Neural progenitor cell (in vitro differentiated cells): ENCODE results near the gene ALG12. TPM values are rescaled to one million over a fixed set of nuclear protein-coding genes. Genes with fewer than 3 reads are reported as not detected.

Experiments used
- DNase-seq: peaks from one replicate; pipeline ENCODE4 v3.0.0-alpha.2; 2016; ENCODE audit warnings: low spot score
- H2AFZ ChIP-seq: fragments of 200-600 bp; sonication (generic); replicated peaks from 2 replicates; pipeline ENCODE4 v1.6.1; 2016; ENCODE audit warnings: antibody characterized with exemption
- H3F3A ChIP-seq: fragments of 200-600 bp; sonication (generic); 2 replicates; pipeline ENCODE4 v1.6.1; 2016; ENCODE audit warnings: antibody characterized with exemption, low read depth
- H3K27ac ChIP-seq: fragments of 200-600 bp; sonication (generic); 2 replicates; pipeline ENCODE4 v1.5.1; 2016; ENCODE audit warnings: mild to moderate bottlenecking
- H3K27me3 ChIP-seq: fragments of 200-600 bp; sonication (generic); 2 replicates; pipeline ENCODE4 v1.6.1; 2016; ENCODE audit warnings: mild to moderate bottlenecking, moderate library complexity
- H3K36me3 ChIP-seq: fragments of 200-600 bp; sonication (generic); 2 replicates; pipeline ENCODE4 v1.5.1; 2016
- H3K4me1 ChIP-seq: fragments of 200-600 bp; sonication (generic); 2 replicates; pipeline ENCODE4 v1.6.1; 2016; ENCODE audit warnings: mixed run types
- H3K4me2 ChIP-seq: fragments of 200-600 bp; sonication (generic); 2 replicates; pipeline ENCODE4 v1.6.1; 2016
- H3K4me3 ChIP-seq: fragments of 200-600 bp; sonication (generic); 2 replicates; pipeline ENCODE4 v1.5.1; 2016
- H3K79me2 ChIP-seq: fragments of 200-600 bp; sonication (generic); 2 replicates; pipeline ENCODE4 v1.6.1; 2016; ENCODE audit warnings: low read depth
- H3K9ac ChIP-seq: fragments of 200-600 bp; sonication (generic); 2 replicates; pipeline ENCODE4 v1.6.1; 2016
- H3K9me3 ChIP-seq: fragments of 200-600 bp; sonication (generic); 2 replicates; pipeline ENCODE4 v1.5.1; 2016; ENCODE audit warnings: low read depth
- H4K20me1 ChIP-seq: fragments of 200-600 bp; sonication (generic); 2 replicates; pipeline ENCODE4 v1.6.1; 2016; ENCODE audit warnings: low read depth
- H3K27ac Mint-ChIP-seq: 3 replicates; pipeline ENCODE4 v1.8.0; 2021; ENCODE audit warnings: mixed read lengths
- H3K27me3 Mint-ChIP-seq: 2 replicates; pipeline ENCODE4 v1.8.0; 2022; ENCODE audit warnings: low read depth, mild to moderate bottlenecking, inconsistent platforms, moderate library complexity, mixed read lengths; ENCODE audit not compliant: insufficient read depth
- H3K36me3 Mint-ChIP-seq: 3 replicates; pipeline ENCODE4 v1.8.0; 2021; ENCODE audit warnings: mixed read lengths
- H3K4me1 Mint-ChIP-seq: 3 replicates; pipeline ENCODE4 v1.8.0; 2021; ENCODE audit warnings: mixed read lengths
- H3K4me3 Mint-ChIP-seq: 3 replicates; pipeline ENCODE4 v1.8.0; 2021; ENCODE audit warnings: mild to moderate bottlenecking, moderate library complexity, mixed read lengths
- H3K9me3 Mint-ChIP-seq: 3 replicates; pipeline ENCODE4 v1.8.0; 2020; ENCODE audit warnings: mixed read lengths
- EZH2 ChIP-seq: fragments of 200-600 bp; sonication (generic); IDR thresholded peaks from 2 replicates; pipeline ENCODE4 v1.6.1; 2017; ENCODE audit warnings: antibody characterized with exemption, mild to moderate bottlenecking, moderate library complexity
- EZH2phosphoT487 ChIP-seq: fragments of 200-600 bp; sonication (generic); IDR thresholded peaks from 2 replicates; pipeline ENCODE4 v1.6.1; 2017; ENCODE audit warnings: antibody characterized with exemption
- total RNA-seq: library from RNA; depleted of rRNA; stranded (reverse); fragments of >200 nt; gene quantifications from 2 replicates; pipeline ENCODE4 v1.2.3, GENCODE V29; 2015; ENCODE audit warnings: low replicate concordance
- TF ChIP-seq, protein P1 (sequence below): fragments of 200-600 bp; sonication (generic); IDR thresholded peaks from 2 replicates; pipeline ENCODE4 v1.5.1; 2017; ENCODE audit warnings: antibody characterized with exemption, mild to moderate bottlenecking

ALG12 gene
- total RNA-seq, 1 donor from 2014 or later, result 4.9 TPM

- Histone ChIP-seq H2AFZ (no peak overlapping the region), H3F3A (no peaks in the 10 kb centered on the region), H3K4me2 (peak overlapping the region; percentile 89), H3K9ac (no peak overlapping the region), H3K4me3 (peak overlapping the region; percentile 69), H3K36me3 (no peaks in the 10 kb centered on the region), H4K20me1 (peaks cover 51% of the 10 kb centered on the region), H3K79me2 (peaks cover 31% of the 10 kb centered on the region), H3K9me3 (no peaks in the 10 kb centered on the region), H3K27ac (no peak overlapping the region), H3K27me3 (peaks cover 8% of the 10 kb centered on the region), H3K4me1 (peaks cover 5% of the 10 kb centered on the region)
- peak overlapping the region; percentile 89 for H3K4me3 Mint-ChIP-seq
- no peak overlapping the region for H3K27ac Mint-ChIP-seq
- H3K4me1 Mint-ChIP-seq, result peaks cover 9% of the 10 kb centered on the region
- peak; percentile 72 for DNase-seq
- peaks cover 2% of the 10 kb centered on the region for H3K27me3 Mint-ChIP-seq
- TF ChIP-seq EZH2phosphoT487, result peak; percentile 39
- peak; percentile 42 for TF ChIP-seq EZH2
- TF ChIP-seq, protein P1, sequence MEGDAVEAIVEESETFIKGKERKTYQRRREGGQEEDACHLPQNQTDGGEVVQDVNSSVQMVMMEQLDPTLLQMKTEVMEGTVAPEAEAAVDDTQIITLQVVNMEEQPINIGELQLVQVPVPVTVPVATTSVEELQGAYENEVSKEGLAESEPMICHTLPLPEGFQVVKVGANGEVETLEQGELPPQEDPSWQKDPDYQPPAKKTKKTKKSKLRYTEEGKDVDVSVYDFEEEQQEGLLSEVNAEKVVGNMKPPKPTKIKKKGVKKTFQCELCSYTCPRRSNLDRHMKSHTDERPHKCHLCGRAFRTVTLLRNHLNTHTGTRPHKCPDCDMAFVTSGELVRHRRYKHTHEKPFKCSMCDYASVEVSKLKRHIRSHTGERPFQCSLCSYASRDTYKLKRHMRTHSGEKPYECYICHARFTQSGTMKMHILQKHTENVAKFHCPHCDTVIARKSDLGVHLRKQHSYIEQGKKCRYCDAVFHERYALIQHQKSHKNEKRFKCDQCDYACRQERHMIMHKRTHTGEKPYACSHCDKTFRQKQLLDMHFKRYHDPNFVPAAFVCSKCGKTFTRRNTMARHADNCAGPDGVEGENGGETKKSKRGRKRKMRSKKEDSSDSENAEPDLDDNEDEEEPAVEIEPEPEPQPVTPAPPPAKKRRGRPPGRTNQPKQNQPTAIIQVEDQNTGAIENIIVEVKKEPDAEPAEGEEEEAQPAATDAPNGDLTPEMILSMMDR, result no peak
- H3K36me3 Mint-ChIP-seq, result peaks cover 2% of the 10 kb centered on the region
- no peaks in the 10 kb centered on the region for H3K9me3 Mint-ChIP-seq
Observed at GRCh38 chr22:49961601-49962011, 43.4 kb upstream of the ALG12 start.

DNA sequence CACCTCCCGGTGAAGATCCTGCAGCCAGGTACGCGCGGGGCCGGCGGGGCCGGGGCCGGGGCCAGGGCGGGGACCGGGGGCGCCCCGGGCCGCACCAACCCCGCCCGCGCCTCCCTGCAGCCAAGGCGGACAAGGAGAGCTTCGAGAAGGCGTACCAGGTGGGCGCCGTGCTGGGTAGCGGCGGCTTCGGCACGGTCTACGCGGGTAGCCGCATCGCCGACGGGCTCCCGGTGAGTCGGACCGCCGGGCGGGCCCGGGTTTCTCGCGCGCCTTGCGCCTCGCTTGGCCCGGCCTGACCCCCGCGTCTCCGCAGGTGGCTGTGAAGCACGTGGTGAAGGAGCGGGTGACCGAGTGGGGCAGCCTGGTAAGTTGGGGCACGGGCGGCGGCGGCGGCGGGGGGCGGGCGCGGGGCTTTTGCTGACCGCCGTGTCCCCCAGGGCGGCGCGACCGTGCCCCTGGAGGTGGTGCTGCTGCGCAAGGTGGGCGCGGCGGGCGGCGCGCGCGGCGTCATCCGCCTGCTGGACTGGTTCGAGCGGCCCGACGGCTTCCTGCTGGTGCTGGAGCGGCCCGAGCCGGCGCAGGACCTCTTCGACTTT, 42.9 kb upstream of the ALG12 start:
- H3K27ac ChIP-seq, result no peak overlapping the region
- TF ChIP-seq EZH2phosphoT487 (peak; percentile 16), EZH2 (no peak)
- H2AFZ ChIP-seq, result no peak overlapping the region
- H3K4me2 ChIP-seq, result peak overlapping the region; percentile 89
- H3K27me3 ChIP-seq, result peaks cover 8% of the 10 kb centered on the region
- Mint-ChIP-seq H3K36me3 (peaks cover 2% of the 10 kb centered on the region), H3K4me3 (peak overlapping the region; percentile 89), H3K27me3 (peaks cover 2% of the 10 kb centered on the region), H3K9me3 (no peaks in the 10 kb centered on the region), H3K27ac (no peak overlapping the region), H3K4me1 (peaks cover 9% of the 10 kb centered on the region)
- H3K4me3 ChIP-seq, result peak overlapping the region; percentile 69
- peaks cover 46% of the 10 kb centered on the region for H4K20me1 ChIP-seq
- peaks cover 31% of the 10 kb centered on the region for H3K79me2 ChIP-seq
- no peak overlapping the region for H3K9ac ChIP-seq
- no peaks in the 10 kb centered on the region for H3K9me3 ChIP-seq
- DNase-seq, result peak; percentile 56
- peaks cover 5% of the 10 kb centered on the region for H3K4me1 ChIP-seq
- no peaks in the 10 kb centered on the region for H3K36me3 ChIP-seq
- H3F3A ChIP-seq, result no peaks in the 10 kb centered on the region

DNA sequence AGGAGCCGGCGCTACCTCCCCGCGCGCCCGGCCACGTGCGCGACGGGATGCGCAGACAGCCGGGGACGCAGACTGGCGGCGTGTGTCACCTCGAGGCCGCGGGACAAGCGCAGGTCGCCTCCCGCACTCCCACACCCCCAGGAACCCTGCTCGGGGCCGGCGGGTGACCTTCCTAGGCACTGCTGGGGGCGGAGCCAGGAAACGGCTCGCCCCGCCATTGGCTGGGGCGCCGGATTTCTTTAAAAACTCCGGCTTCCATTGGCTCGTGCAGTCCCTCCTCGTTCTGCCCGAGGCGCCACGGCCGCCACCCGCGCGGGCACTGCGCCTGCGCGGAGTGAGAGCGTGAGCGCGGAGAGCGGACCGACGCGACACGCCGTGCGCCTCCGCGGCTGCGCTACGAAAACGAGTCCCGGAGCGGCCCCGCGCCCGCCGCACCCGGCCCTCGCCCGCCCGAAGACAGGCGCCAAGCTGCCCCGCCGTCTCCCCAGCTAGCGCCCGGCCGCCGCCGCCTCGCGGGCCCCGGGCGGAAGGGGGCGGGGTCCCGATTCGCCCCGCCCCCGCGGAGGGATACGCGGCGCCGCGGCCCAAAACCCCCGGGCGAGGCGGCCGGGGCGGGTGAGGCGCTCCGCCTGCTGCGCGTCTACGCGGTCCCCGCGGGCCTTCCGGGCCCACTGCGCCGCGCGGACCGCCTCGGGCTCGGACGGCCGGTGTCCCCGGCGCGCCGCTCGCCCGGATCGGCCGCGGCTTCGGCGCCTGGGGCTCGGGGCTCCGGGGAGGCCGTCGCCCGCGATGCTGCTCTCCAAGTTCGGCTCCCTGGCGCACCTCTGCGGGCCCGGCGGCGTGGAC, 42.1 kb upstream of the ALG12 start, which contains the start of gene PIM3:
TSS of gene PIM3 (plus strand) at position 614 of the 846 bp plus-strand sequence. CDS start at position 790, 176 bp downstream.
- Mint-ChIP-seq H3K27me3 (peaks cover 2% of the 10 kb centered on the region), H3K27ac (no peak within 1 kb of the TSS), H3K4me1 (peaks cover 9% of the 10 kb centered on the region), H3K9me3 (no peaks in the 10 kb centered on the region), H3K4me3 (peak within 1 kb of the TSS; percentile 89), H3K36me3 (peaks cover 2% of the 10 kb centered on the region)
- H3K79me2 ChIP-seq, result peaks cover 31% of the 10 kb centered on the region
- H3K9ac ChIP-seq, result no peak within 1 kb of the TSS
- H3K4me2 ChIP-seq, result peak within 1 kb of the TSS; percentile 89
- H3K27me3 ChIP-seq, result peaks cover 8% of the 10 kb centered on the region
- H2AFZ ChIP-seq, result no peak within 1 kb of the TSS
- H3F3A ChIP-seq, result no peaks in the 10 kb centered on the region
- H3K27ac ChIP-seq, result no peak within 1 kb of the TSS
- no peaks in the 10 kb centered on the region for H3K36me3 ChIP-seq
- H3K4me3 ChIP-seq, result peak within 1 kb of the TSS; percentile 69
- H3K9me3 ChIP-seq, result no peaks in the 10 kb centered on the region
- DNase-seq, result peak; percentile 98
- peaks cover 5% of the 10 kb centered on the region for H3K4me1 ChIP-seq
- peaks cover 41% of the 10 kb centered on the region for H4K20me1 ChIP-seq
- no peak for TF ChIP-seq EZH2
- TF ChIP-seq EZH2phosphoT487, result no peak
- TF ChIP-seq, protein P1, result no peak
